Left lung (tissue), 10 donors: ENCODE data around the gene SEZ6. TPM values are rescaled to one million over a fixed set of nuclear protein-coding genes. Genes with fewer than 3 reads are reported as not detected.

ENCODE experiments used
- ATAC-seq: fragments of 200-7000 bp; cut with Tn5 transposase; one replicate; pipeline ENCODE4 v1.9.1; 2020; ENCODE audit warnings: moderate library complexity
- DNase-seq, 4 donors: peaks; one replicate each; pipeline ENCODE4 v3.0.0-alpha.2; 2013 to 2020
- H3K27ac ChIP-seq, 2 donors: fragments of 200-600 bp; sonication (generic) in 1 of 2; one replicate each; pipeline versions ENCODE4 v1.5.0 to v1.8.0; 2020 to 2021
- H3K27me3 ChIP-seq, 2 donors: fragments of 200-600 bp; sonication (generic) in 1 of 2; one replicate each; pipeline versions ENCODE4 v1.5.0 to v1.8.0; 2020 to 2021
- H3K36me3 ChIP-seq, 2 donors: fragments of 200-600 bp; sonication (generic) in 1 of 2; one replicate each; pipeline versions ENCODE4 v1.5.0 to v1.8.0; 2020 to 2021
- H3K4me1 ChIP-seq, 2 donors: fragments of 200-600 bp; one replicate each; pipeline ENCODE4 v1.8.0; 2021
- H3K4me3 ChIP-seq, 2 donors: fragments of 200-600 bp; sonication (generic) in 1 of 2; one replicate each; pipeline versions ENCODE4 v1.5.0 to v1.8.0; 2020 to 2021; ENCODE audit warnings: mild to moderate bottlenecking in 1 of 2
- H3K9me3 ChIP-seq, 2 donors: fragments of 200-600 bp; sonication (generic) in 1 of 2; one replicate each; pipeline versions ENCODE4 v1.5.0 to v1.8.0; 2020 to 2021
- CTCF ChIP-seq, 2 donors: fragments of 200-600 bp; sonication (generic) in 1 of 2; IDR thresholded peaks; one replicate each; pipeline versions ENCODE4 v1.5.0 to v1.8.0; 2021; ENCODE audit warnings: antibody characterized with exemption in 2 of 2
- intact Hi-C, 2 donors: fragments of 100-400 bp; cut with DNase I; formaldehyde crosslinking; loops; one replicate each; pipeline versions ENCODE4 v1.11.2 to v1.14.2; 2022
- polyA plus RNA-seq, 6 donors: library from polyadenylated mRNA; unstranded; fragments of 120-200 nt; gene quantifications; one replicate each; pipeline ENCODE4 v1.2.1, GENCODE V29; 2013; ENCODE audit not compliant: insufficient read length in 6 of 6
- total RNA-seq, 2 donors: library from RNA; stranded (reverse); fragmentation: NEBNext Ultra II Directional; extraction: Animal tissue kit (Norgen Biotek cat#: 25700); gene quantifications; one replicate each; pipeline ENCODE4 v1.2.1, GENCODE V29; 2021
- donor health status: DM: no; HTN: yes; CAD: no.
- donor health status: DM: no; HTN: no; CAD: no.

SEZ6 gene
- total and polyA plus RNA-seq, 8 donors = 0.09 to 1.2 (median 0.81) TPM; not detected in 1

- DNase-seq (no peak), ATAC-seq (no peak)
- TF ChIP-seq CTCF (IDR thresholded peaks at IDR 0.05) = no peak
- H3K36me3 ChIP-seq = no peaks in the 10 kb centered on the region
- intact Hi-C loops = no loop called here
- H3K9me3 ChIP-seq = no peaks in the 10 kb centered on the region
- H3K4me1 ChIP-seq = peaks cover 0 to 11% of the 10 kb centered on the region in 2 donors
- no peaks in the 10 kb centered on the region for H3K27me3 ChIP-seq
- H3K4me3 ChIP-seq = no peak overlapping the region
- H3K27ac ChIP-seq = no peak overlapping the region
Observed at GRCh38 chr17:28954886-28955285, 50.9 kb downstream of the SEZ6 start.

- H3K4me1 ChIP-seq = peaks cover 0 to 14% of the 10 kb centered on the region in 2 donors
- ATAC-seq (no peak), DNase-seq (peak in 1 of 4 donors; percentile 50)
- H3K4me3 ChIP-seq = no peak overlapping the region
- no peaks in the 10 kb centered on the region for H3K36me3 ChIP-seq
- H3K27me3 ChIP-seq = no peaks in the 10 kb centered on the region
- H3K27ac ChIP-seq = peak overlapping the region in 1 of 2 donors; percentile 99
- intact Hi-C loops = no loop called here
- H3K9me3 ChIP-seq = no peaks in the 10 kb centered on the region
- TF ChIP-seq CTCF (IDR thresholded peaks at IDR 0.05) = peak; percentile 81 to 90
Observed at GRCh38 chr17:28953444-28954118, 52.3 kb downstream of the SEZ6 start.

- peak; percentile 80 for ATAC-seq
Observed at GRCh38 chr17:28951991-28952975, 53.5 kb downstream of the SEZ6 start.

GRCh38 chr17:28951428-28951990, 54.3 kb downstream of the SEZ6 start, which contains the start of gene PHF12:
Gene PHF12, minus strand, starts transcription at chr17:28951518. Its CDS starts 558 bp downstream, at chr17:28950960.
- no peaks in the 10 kb centered on the region for H3K36me3 ChIP-seq
- peak within 1 kb of the TSS; percentile 90 to 98 for H3K4me3 ChIP-seq
- H3K4me1 ChIP-seq = peaks cover 20 to 35% of the 10 kb centered on the region in 2 donors
- peak; percentile 75 for ATAC-seq
- peak; percentile 99 to 100 (median 100) for DNase-seq
- peak in 1 of 2 donors; percentile 6 for TF ChIP-seq CTCF (IDR thresholded peaks at IDR 0.05)
- no peaks in the 10 kb centered on the region for H3K9me3 ChIP-seq
- intact Hi-C loops = no loop called here
- no peaks in the 10 kb centered on the region for H3K27me3 ChIP-seq
- H3K27ac ChIP-seq = peak within 1 kb of the TSS; percentile 97 to 99

More at GRCh38 chr17:28951991-28952975, 53.5 kb downstream of the SEZ6 start:
- Histone ChIP-seq H3K27me3 (no peaks in the 10 kb centered on the region), H3K36me3 (no peaks in the 10 kb centered on the region), H3K27ac (peak overlapping the region; percentile 97 to 99), H3K4me3 (peak overlapping the region; percentile 43 to 98), H3K9me3 (no peaks in the 10 kb centered on the region), H3K4me1 (peaks cover 13 to 27% of the 10 kb centered on the region in 2 donors)
- peak in 1 of 2 donors; percentile 19 for TF ChIP-seq CTCF (IDR thresholded peaks at IDR 0.05)
- intact Hi-C loops = no loop called here
- peak; percentile 94 to 99 (median 98) for DNase-seq
